OCI-LY3 (cell line): Measurements from ENCODE around the gene C5orf47.

Experiments used
- H2AFZ ChIP-seq: fragments of 200-600, 300-600 bp; shearing (Covaris generic); 2 replicates; pipeline ENCODE4 v1.6.0; 2014; ENCODE audit warnings: antibody characterized with exemption, low read depth, low read length
- H3K27ac ChIP-seq: fragments of 200-600, 300-600 bp; sonication (generic); 2 replicates; pipeline ENCODE4 v1.5.1; 2014; ENCODE audit warnings: mild to moderate bottlenecking, low read length, moderate library complexity, mixed read lengths
- H3K27me3 ChIP-seq: fragments of 200-600, 300-600 bp; sonication (generic); 2 replicates; pipeline ENCODE4 v1.6.1; 2014; ENCODE audit warnings: low read depth, low read length, mixed read lengths
- H3K36me3 ChIP-seq: fragments of 200-600, 300-600 bp; sonication (generic); replicated peaks from 2 replicates; pipeline ENCODE3; 2014; ENCODE audit warnings: low read depth, low read length, mixed read lengths
- H3K4me1 ChIP-seq: fragments of 300-600, 200-600 bp; sonication (generic); 2 replicates; pipeline ENCODE4 v1.6.1; 2014; ENCODE audit warnings: low read length, mixed read lengths
- H3K4me2 ChIP-seq: fragments of 200-600, 300-600 bp; sonication (generic); 2 replicates; pipeline ENCODE4 v1.6.1; 2014; ENCODE audit warnings: low read length, mixed read lengths
- H3K4me3 ChIP-seq: fragments of 300-600, 200-600 bp; sonication (generic); 2 replicates; pipeline ENCODE4 v1.5.1; 2014; ENCODE audit warnings: antibody characterized with exemption, mild to moderate bottlenecking, low read length, moderate library complexity
- H3K79me2 ChIP-seq: fragments of 300-600, 200-600 bp; shearing (Covaris generic); 2 replicates; pipeline ENCODE4 v1.6.1; 2014; ENCODE audit warnings: mild to moderate bottlenecking, low read length, mixed read lengths
- H3K9ac ChIP-seq: fragments of 300-600, 200-600 bp; shearing (Covaris generic); 2 replicates; pipeline ENCODE4 v1.6.0; 2014; ENCODE audit warnings: mild to moderate bottlenecking, low read length, moderate library complexity
- H3K9me3 ChIP-seq: fragments of 200-600, 300-600 bp; shearing (Covaris generic); 2 replicates; pipeline ENCODE4 v1.6.1; 2014; ENCODE audit warnings: low read length, mixed read lengths; ENCODE audit not compliant: insufficient read depth
- H4K20me1 ChIP-seq: fragments of 200-600, 300-600 bp; sonication (generic); 2 replicates; pipeline ENCODE4 v1.6.1; 2016; ENCODE audit warnings: low read length, mixed read lengths; ENCODE audit not compliant: insufficient read depth
- EZH2phosphoT487 ChIP-seq: fragments of 200-600 bp; shearing (Covaris generic); IDR thresholded peaks from 2 replicates; pipeline ENCODE4 v1.6.1; 2018; ENCODE audit warnings: antibody characterized with exemption, mixed run types, low read depth
- TF ChIP-seq, protein P1 (sequence below): fragments of 200-600, 300-600 bp; sonication (generic); IDR thresholded peaks from 2 replicates; pipeline ENCODE4 v1.5.1; 2014; ENCODE audit warnings: antibody characterized with exemption, low read length, low read depth

C5orf47 gene

GRCh38 chr5:173971681-173972345 lies 17.2 kb upstream of the C5orf47 start:
- H3K9me3 ChIP-seq: no peaks in the 10 kb centered on the region
- H3K27me3 ChIP-seq: no peaks in the 10 kb centered on the region; the same call in 1 of the 2 replicates
- no peaks in the 10 kb centered on the region for H3K36me3 ChIP-seq
- H3K4me3 ChIP-seq: no peak overlapping the region
- no peak overlapping the region for H3K27ac ChIP-seq
- no peak overlapping the region for H3K4me2 ChIP-seq
- H3K4me1 ChIP-seq: peaks cover 15% of the 10 kb centered on the region
- H2AFZ ChIP-seq: no peak overlapping the region
- H4K20me1 ChIP-seq: no peaks in the 10 kb centered on the region
- no peaks in the 10 kb centered on the region for H3K79me2 ChIP-seq
- H3K9ac ChIP-seq: no peak overlapping the region
- no peak for TF ChIP-seq EZH2phosphoT487
- TF ChIP-seq, protein P1, sequence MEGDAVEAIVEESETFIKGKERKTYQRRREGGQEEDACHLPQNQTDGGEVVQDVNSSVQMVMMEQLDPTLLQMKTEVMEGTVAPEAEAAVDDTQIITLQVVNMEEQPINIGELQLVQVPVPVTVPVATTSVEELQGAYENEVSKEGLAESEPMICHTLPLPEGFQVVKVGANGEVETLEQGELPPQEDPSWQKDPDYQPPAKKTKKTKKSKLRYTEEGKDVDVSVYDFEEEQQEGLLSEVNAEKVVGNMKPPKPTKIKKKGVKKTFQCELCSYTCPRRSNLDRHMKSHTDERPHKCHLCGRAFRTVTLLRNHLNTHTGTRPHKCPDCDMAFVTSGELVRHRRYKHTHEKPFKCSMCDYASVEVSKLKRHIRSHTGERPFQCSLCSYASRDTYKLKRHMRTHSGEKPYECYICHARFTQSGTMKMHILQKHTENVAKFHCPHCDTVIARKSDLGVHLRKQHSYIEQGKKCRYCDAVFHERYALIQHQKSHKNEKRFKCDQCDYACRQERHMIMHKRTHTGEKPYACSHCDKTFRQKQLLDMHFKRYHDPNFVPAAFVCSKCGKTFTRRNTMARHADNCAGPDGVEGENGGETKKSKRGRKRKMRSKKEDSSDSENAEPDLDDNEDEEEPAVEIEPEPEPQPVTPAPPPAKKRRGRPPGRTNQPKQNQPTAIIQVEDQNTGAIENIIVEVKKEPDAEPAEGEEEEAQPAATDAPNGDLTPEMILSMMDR: peak; percentile 17

GRCh38 chr5:173972607-173972924 lies 16.4 kb upstream of the C5orf47 start:
- no peaks in the 10 kb centered on the region for H3K79me2 ChIP-seq
- no peaks in the 10 kb centered on the region for H3K9me3 ChIP-seq
- H3K9ac ChIP-seq: peak overlapping the region; percentile 56
- H3K36me3 ChIP-seq: no peaks in the 10 kb centered on the region
- peak overlapping the region; percentile 76 for H3K4me3 ChIP-seq
- H3K27ac ChIP-seq: no peak overlapping the region
- H3K4me1 ChIP-seq: peaks cover 15% of the 10 kb centered on the region
- H2AFZ ChIP-seq: peak overlapping the region; percentile 80
- peak overlapping the region; percentile 82 for H3K4me2 ChIP-seq
- no peaks in the 10 kb centered on the region for H4K20me1 ChIP-seq
- TF ChIP-seq, protein P1: no peak
- TF ChIP-seq EZH2phosphoT487: no peak
- H3K27me3 ChIP-seq: no peaks in the 10 kb centered on the region; the same call in 1 of the 2 replicates

- Histone ChIP-seq H3K9ac (peak overlapping the region; percentile 56), H3K9me3 (no peaks in the 10 kb centered on the region), H3K27me3 (no peaks in the 10 kb centered on the region; the same call in 1 of the 2 replicates), H3K4me1 (peaks cover 15% of the 10 kb centered on the region), H3K4me3 (peak overlapping the region; percentile 76), H3K4me2 (peak overlapping the region; percentile 82), H4K20me1 (no peaks in the 10 kb centered on the region), H3K79me2 (no peaks in the 10 kb centered on the region), H3K36me3 (no peaks in the 10 kb centered on the region), H2AFZ (peak overlapping the region; percentile 80), H3K27ac (no peak overlapping the region)
- TF ChIP-seq, protein P1: peak; percentile 86
- no peak for TF ChIP-seq EZH2phosphoT487
These were observed 15.9 kb upstream of the C5orf47 start for GRCh38 chr5:173972925-173973615.

GRCh38 chr5:173973616-173973969 lies 15.4 kb upstream of the C5orf47 start:
- H3K79me2 ChIP-seq: no peaks in the 10 kb centered on the region
- H3K4me1 ChIP-seq: peaks cover 15% of the 10 kb centered on the region
- peak overlapping the region; percentile 56 for H3K9ac ChIP-seq
- H3K36me3 ChIP-seq: no peaks in the 10 kb centered on the region
- H3K4me2 ChIP-seq: peak overlapping the region; percentile 82
- TF ChIP-seq, protein P1: no peak
- no peak for TF ChIP-seq EZH2phosphoT487
- H3K9me3 ChIP-seq: no peaks in the 10 kb centered on the region
- H2AFZ ChIP-seq: peak overlapping the region; percentile 80
- no peaks in the 10 kb centered on the region for H4K20me1 ChIP-seq
- H3K27ac ChIP-seq: no peak overlapping the region
- no peaks in the 10 kb centered on the region; the same call in 1 of the 2 replicates for H3K27me3 ChIP-seq
- H3K4me3 ChIP-seq: peak overlapping the region; percentile 76
